Transverse colon (tissue), 4 donors: Measurements from ENCODE around the gene CDC42EP3. TPM values are rescaled to one million over a fixed set of nuclear protein-coding genes. Genes with fewer than 3 reads are reported as not detected.

Source experiments
- DNase-seq: peaks from one replicate; pipeline ENCODE4 v3.0.0-alpha.2; 2019
- H3K27ac ChIP-seq, 4 donors: fragments of 200-600 bp; sonication (generic); 2 replicates each; pipeline ENCODE4 v1.5.1; 2016 to 2018; ENCODE audit warnings: inconsistent platforms in 4 of 4
- H3K27me3 ChIP-seq: fragments of 200-600 bp; sonication (generic); 2 replicates; pipeline ENCODE4 v1.5.1; 2017; ENCODE audit warnings: inconsistent platforms
- H3K36me3 ChIP-seq, 4 donors: fragments of 200-600 bp; sonication (generic); 2 replicates each; pipeline ENCODE4 v1.5.1; 2017 to 2019; ENCODE audit warnings: inconsistent platforms in 4 of 4
- H3K4me1 ChIP-seq, 4 donors: fragments of 200-600 bp; sonication (generic); 2 replicates each; pipeline ENCODE4 v1.5.1; 2017 to 2020; ENCODE audit warnings: inconsistent platforms in 4 of 4
- H3K4me3 ChIP-seq, 4 donors: fragments of 200-600 bp; sonication (generic); 1 replicate in 1 of 4; 2 replicates in 3 of 4; pipeline versions ENCODE4 v1.5.1 to v1.6.1; 2017 to 2019; ENCODE audit warnings: inconsistent platforms in 4 of 4
- H3K9me3 ChIP-seq, 2 donors: fragments of 200-600 bp; sonication (generic); 2 replicates each; pipeline ENCODE4 v1.5.1; 2017 to 2019; ENCODE audit warnings: inconsistent platforms in 2 of 2
- CTCF ChIP-seq, 5 experiments: fragments of 200-600 bp in 3 of 5; fragments of 450-650 bp in 2 of 5; sonication (generic) in 3 of 5; IDR thresholded peaks; 1 replicate in 2 of 5; 2 replicates in 3 of 5; pipeline ENCODE4 v1.5.1; 2016 to 2017; ENCODE audit warnings: antibody characterized with exemption in 5 of 5, inconsistent platforms in 3 of 5, mild to moderate bottlenecking in 2 of 5, moderate library complexity in 1 of 5
- EP300 ChIP-seq: sonication (generic); formaldehyde crosslinking; IDR thresholded peaks from one replicate; pipeline ENCODE4 v1.6.1; 2017; ENCODE audit warnings: antibody characterized with exemption, low read depth
- POLR2A ChIP-seq: fragments of 450-650 bp; IDR thresholded peaks from one replicate; pipeline ENCODE4 v1.6.1; 2016; ENCODE audit warnings: antibody characterized with exemption, mild to moderate bottlenecking, moderate library complexity
- POLR2AphosphoS5 ChIP-seq, 3 donors: sonication (generic); formaldehyde crosslinking; IDR thresholded peaks; one replicate each; pipeline ENCODE4 v1.6.1; 2016; ENCODE audit warnings: antibody characterized with exemption in 3 of 3
- WGBS, 2 donors: methylation state at CpG; one replicate each; pipeline ENCODE4 v1.1.5; 2018; ENCODE audit warnings: low coverage in 1 of 2; 5-methylcytosine and 5-hydroxymethylcytosine counted together
- in situ Hi-C, 4 donors: fragments of 200-750 bp; cut with MboI; loops; one replicate each; pipeline versions ENCODE4 v1.15.0 to v1.15.1; 2017; ENCODE audit warnings: low sequenced_read_pairs in 3 of 4, low pct_ligation_motif_present in 1 of 4, low pct_unique_long_range_greater_than_20kb in 1 of 4
- intact Hi-C: fragments of 100-400 bp; cut with DNase I; formaldehyde crosslinking; loops from one replicate; pipeline ENCODE4 v1.15.1; 2023; ENCODE audit warnings: low total_unique reads
- total RNA-seq, 4 donors: library from RNA; depleted of rRNA; stranded (reverse); fragments of >200 nt; gene quantifications; one replicate each; pipeline ENCODE4 v1.1.0, GENCODE V29; 2016

CDC42EP3 gene
- total RNA-seq, 4 donors from 2014 or later = 20.6 to 104 (median 31.8) TPM

GRCh38 chr2:37593694-37594093 is 77.7 kb downstream of the CDC42EP3 start:
- Histone ChIP-seq H3K4me3 (no peak overlapping the region), H3K27me3 (no peaks in the 10 kb centered on the region), H3K27ac (no peak overlapping the region), H3K36me3 (no peaks in the 10 kb centered on the region), H3K4me1 (peaks cover 0 to 12% (median 0%) of the 10 kb centered on the region in 4 donors), H3K9me3 (peaks cover 0 to 7% of the 10 kb centered on the region in 2 donors)
- in situ Hi-C loops (no loop called here), intact Hi-C loops (no loop called here)
- TF ChIP-seq POLR2AphosphoS5 (IDR thresholded peaks at IDR 0.05) (no peak), EP300 (no peak), POLR2A (no peak), CTCF (IDR thresholded peaks at IDR 0.05) (no peak)
- WGBS, 2 donors = 61 to 89% methylated on average over 3 of the region's 3 CpGs
- DNase-seq = no peak

- no peak for TF ChIP-seq POLR2A
- TF ChIP-seq POLR2AphosphoS5 (IDR thresholded peaks at IDR 0.05) = no peak
- no peak for TF ChIP-seq CTCF (IDR thresholded peaks at IDR 0.05)
- TF ChIP-seq EP300 = no peak
- H3K4me3 ChIP-seq = no peak overlapping the region
- H3K36me3 ChIP-seq = no peaks in the 10 kb centered on the region
- WGBS, 2 donors = 75 to 82% methylated on average over 1 to 3 of the region's 3 CpGs
- peaks cover 0 to 18% (median 0%) of the 10 kb centered on the region in 4 donors for H3K4me1 ChIP-seq
- no peak for DNase-seq
- H3K27me3 ChIP-seq = no peaks in the 10 kb centered on the region
- in situ Hi-C loops (no loop called here), intact Hi-C loops (no loop called here)
- no peak overlapping the region for H3K27ac ChIP-seq
- H3K9me3 ChIP-seq = peaks cover 0 to 7% of the 10 kb centered on the region in 2 donors
Measured at GRCh38 chr2:37593024-37593423, 78.4 kb downstream of the CDC42EP3 start.
